Subcutaneous adipose tissue (tissue), 4 donors: ENCODE measurements around the gene OR13A1. TPM values are rescaled to one million over a fixed set of nuclear protein-coding genes. Genes with fewer than 3 reads are reported as not detected.

Experiments
- total RNA-seq, 4 donors: library from RNA; depleted of rRNA; stranded (reverse); fragments of >200 nt; gene quantifications; one replicate each; pipeline ENCODE4 v1.1.0, GENCODE V29; 2016
- TF ChIP-seq, protein P1 (sequence below): fragments of 450-650 bp; IDR thresholded peaks from one replicate; pipeline ENCODE4 v1.5.1; 2016; ENCODE audit warnings: low read depth, mild to moderate bottlenecking, control low read depth, antibody characterized with exemption, moderate library complexity

Gene OR13A1, protein sequence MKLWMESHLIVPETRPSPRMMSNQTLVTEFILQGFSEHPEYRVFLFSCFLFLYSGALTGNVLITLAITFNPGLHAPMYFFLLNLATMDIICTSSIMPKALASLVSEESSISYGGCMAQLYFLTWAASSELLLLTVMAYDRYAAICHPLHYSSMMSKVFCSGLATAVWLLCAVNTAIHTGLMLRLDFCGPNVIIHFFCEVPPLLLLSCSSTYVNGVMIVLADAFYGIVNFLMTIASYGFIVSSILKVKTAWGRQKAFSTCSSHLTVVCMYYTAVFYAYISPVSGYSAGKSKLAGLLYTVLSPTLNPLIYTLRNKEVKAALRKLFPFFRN
- not detected for total RNA-seq

- TF ChIP-seq, protein P1, sequence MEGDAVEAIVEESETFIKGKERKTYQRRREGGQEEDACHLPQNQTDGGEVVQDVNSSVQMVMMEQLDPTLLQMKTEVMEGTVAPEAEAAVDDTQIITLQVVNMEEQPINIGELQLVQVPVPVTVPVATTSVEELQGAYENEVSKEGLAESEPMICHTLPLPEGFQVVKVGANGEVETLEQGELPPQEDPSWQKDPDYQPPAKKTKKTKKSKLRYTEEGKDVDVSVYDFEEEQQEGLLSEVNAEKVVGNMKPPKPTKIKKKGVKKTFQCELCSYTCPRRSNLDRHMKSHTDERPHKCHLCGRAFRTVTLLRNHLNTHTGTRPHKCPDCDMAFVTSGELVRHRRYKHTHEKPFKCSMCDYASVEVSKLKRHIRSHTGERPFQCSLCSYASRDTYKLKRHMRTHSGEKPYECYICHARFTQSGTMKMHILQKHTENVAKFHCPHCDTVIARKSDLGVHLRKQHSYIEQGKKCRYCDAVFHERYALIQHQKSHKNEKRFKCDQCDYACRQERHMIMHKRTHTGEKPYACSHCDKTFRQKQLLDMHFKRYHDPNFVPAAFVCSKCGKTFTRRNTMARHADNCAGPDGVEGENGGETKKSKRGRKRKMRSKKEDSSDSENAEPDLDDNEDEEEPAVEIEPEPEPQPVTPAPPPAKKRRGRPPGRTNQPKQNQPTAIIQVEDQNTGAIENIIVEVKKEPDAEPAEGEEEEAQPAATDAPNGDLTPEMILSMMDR, result no peak
Observed at GRCh38 chr10:45315508-45315907, at the start of gene OR13A1. OR13A1 (minus strand) TSS chr10:45315608; CDS start chr10:45304422, 11,186 bp downstream.

GRCh38 chr10:45355494-45355893 lies 40.1 kb upstream of the OR13A1 start:
- TF ChIP-seq, protein P1, result no peak

GRCh38 chr10:45354261-45354660 lies 38.9 kb upstream of the OR13A1 start:
- TF ChIP-seq, protein P1, result no peak

- TF ChIP-seq, protein P1, result no peak
Observed at GRCh38 chr10:45353186-45353585, 37.8 kb upstream of the OR13A1 start.

GRCh38 chr10:45339894-45340293 lies 24.5 kb upstream of the OR13A1 start:
- TF ChIP-seq, protein P1, result no peak

DNA sequence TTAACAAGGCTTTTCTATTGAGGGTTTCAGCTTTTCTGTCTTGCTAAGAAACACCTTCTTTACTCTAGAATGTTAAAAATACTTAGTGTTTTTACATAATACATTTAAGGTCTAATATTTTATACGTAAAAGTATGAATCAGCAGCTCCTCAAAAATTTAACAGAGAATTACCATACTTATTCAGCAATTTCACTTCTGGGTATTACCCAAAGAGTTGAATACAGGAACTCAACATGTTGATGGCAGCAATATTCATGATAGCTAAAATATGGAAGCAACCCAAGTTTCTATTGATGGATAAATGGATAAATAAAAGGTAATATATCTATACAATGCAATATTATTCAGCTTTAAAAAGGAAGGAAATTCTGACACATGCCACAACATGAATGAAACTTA lies 9.7 kb upstream of the OR13A1 start:
- TF ChIP-seq, protein P1, result no peak

DNA sequence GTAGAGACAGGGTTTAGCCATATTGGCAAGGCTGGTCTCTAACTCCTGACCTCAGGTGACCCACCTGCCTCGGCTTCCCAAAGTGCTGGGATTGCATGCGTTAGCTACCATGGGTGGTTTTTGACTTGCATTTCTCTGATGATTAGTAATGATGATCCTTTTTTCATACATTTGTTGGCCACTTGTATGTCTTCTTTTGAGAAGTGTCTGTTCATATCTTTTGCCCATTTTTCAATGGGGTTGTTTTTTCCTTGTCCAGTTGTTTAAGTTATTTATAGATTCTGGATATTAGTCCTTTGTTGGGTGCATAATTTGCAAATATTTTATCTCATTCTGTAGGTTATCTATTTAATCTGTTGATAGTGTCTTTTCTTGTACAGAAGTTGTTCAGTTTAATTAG lies 4.3 kb upstream of the OR13A1 start:
- TF ChIP-seq, protein P1, result no peak
